ENCODE results near the gene HDAC2.
"Not testable (repeated sequence)": the region's sequence is repeated elsewhere in the genome, so short reads cannot be mapped to it uniquely, and the experiment has no call there.

HDAC2 gene

DNA sequence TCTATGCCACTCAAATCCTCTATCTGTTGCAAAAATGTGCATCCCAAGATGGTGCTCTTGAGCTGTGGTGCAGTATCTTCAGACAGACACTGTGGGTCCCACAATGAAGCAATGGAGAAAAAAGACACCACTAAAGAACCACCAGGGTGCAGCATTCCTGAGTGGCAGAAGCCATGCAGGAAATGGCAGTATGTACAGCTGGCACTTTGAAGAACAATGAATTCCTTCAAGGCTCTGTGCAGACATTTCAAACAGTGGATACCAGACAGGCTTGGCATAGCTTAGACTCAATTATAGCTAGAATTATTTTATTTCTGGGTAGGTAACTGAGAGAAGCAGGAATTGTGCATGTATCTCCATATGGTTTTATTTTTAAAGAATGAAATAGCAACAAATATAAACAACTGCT, 24.0 kb upstream of the HDAC2 start:
- peak; percentile 93 for TF ChIP-seq CTCF (conservative IDR thresholded peaks at IDR 0.05; ENCODE audit: control insufficient read depth, insufficient read depth, low read depth, low read length)
- DNase-seq (ENCODE audit: low read depth): peak; percentile 90

DNA sequence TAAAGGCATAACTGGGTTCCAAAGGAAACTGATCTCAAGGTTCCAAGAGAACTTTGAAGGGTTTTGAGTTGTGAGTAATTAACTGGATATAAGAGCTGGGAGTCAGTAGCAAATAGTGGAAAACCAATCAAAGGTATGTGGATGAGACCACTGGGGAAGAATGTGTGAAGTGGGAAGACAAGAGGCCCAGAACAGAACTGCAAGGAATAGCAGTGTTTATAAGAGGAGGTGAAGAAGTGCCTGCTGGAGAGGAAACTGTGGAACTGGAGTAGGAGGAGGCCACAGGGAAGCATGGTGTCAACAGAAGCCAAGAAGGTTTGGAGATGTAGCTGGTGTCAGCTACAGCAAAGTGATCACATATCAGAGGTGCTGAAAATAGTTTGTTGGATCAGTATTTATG, 18.7 kb upstream of the HDAC2 start:
- H3K4me3 ChIP-seq (ENCODE audit: control insufficient read depth, low read depth, low read length): no peak overlapping the region
- DNase-seq (ENCODE audit: low read depth): no peak
- no peak for TF ChIP-seq CTCF (conservative IDR thresholded peaks at IDR 0.05; ENCODE audit: control insufficient read depth, insufficient read depth, low read depth, low read length)

More for the DNA sequence above, 24.0 kb upstream of the HDAC2 start:
- no peak overlapping the region for H3K4me3 ChIP-seq (ENCODE audit: control insufficient read depth, low read depth, low read length)

- not testable (repeated sequence) for DNase-seq (ENCODE audit: low read depth); H3K4me3 ChIP-seq (ENCODE audit: control insufficient read depth, low read depth, low read length)
Observed at GRCh38 chr6:113982675-113983074, 11.7 kb upstream of the HDAC2 start.

GRCh38 chr6:113982055-113982550, 11.2 kb upstream of the HDAC2 start:
- TF ChIP-seq CTCF (conservative IDR thresholded peaks at IDR 0.05; ENCODE audit: control insufficient read depth, insufficient read depth, low read depth, low read length): no peak
- no peak for DNase-seq (ENCODE audit: low read depth)
- H3K4me3 ChIP-seq (ENCODE audit: control insufficient read depth, low read depth, low read length): no peak overlapping the region

GRCh38 chr6:113980937-113981554, 10.1 kb upstream of the HDAC2 start:
- peak; percentile 67 for TF ChIP-seq CTCF (conservative IDR thresholded peaks at IDR 0.05; ENCODE audit: control insufficient read depth, insufficient read depth, low read depth, low read length)
- DNase-seq (ENCODE audit: low read depth): peak; percentile 40
- H3K4me3 ChIP-seq (ENCODE audit: control insufficient read depth, low read depth, low read length): no peak overlapping the region

DNA sequence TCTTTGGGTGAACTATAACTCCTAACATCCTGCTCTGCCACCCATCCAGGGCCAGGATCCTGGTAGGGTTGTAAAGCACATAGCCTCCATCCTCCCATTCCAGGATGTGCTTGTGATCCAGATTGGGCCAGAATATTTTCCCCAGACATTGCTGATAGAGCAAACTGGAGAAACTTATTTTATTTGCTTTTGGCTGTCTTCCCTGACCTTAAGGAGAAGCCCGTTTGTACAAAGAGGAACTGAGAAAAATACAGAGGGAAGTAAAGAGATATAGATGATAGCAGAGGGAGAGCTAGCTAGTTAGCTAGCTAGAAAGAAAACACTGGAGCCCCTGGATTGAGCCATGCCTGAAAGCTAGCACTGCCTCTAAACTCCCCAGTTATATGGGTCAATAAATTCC, 9.0 kb upstream of the HDAC2 start:
- no peak for DNase-seq (ENCODE audit: low read depth)
- no peak for TF ChIP-seq CTCF (conservative IDR thresholded peaks at IDR 0.05; ENCODE audit: control insufficient read depth, insufficient read depth, low read depth, low read length)
- no peak overlapping the region for H3K4me3 ChIP-seq (ENCODE audit: control insufficient read depth, low read depth, low read length)

- no peak for TF ChIP-seq CTCF (conservative IDR thresholded peaks at IDR 0.05; ENCODE audit: control insufficient read depth, insufficient read depth, low read depth, low read length)
- DNase-seq (ENCODE audit: low read depth): no peak
- no peak overlapping the region for H3K4me3 ChIP-seq (ENCODE audit: control insufficient read depth, low read depth, low read length)
Observed at GRCh38 chr6:113978084-113978675, 7.2 kb upstream of the HDAC2 start.
